Right lobe of liver (tissue), 4 donors: ENCODE data around the gene PRCP.

Experiments
- POLR2A ChIP-seq: fragments of 450-650 bp; IDR thresholded peaks from one replicate; pipeline ENCODE4 v1.6.1; 2017; ENCODE audit warnings: antibody characterized with exemption, mild to moderate bottlenecking
- TF ChIP-seq, protein P1 (sequence below), 4 donors: fragments of 200-600 bp in 3 of 4; fragments of 450-650 bp in 1 of 4; IDR thresholded peaks; one replicate each; pipeline versions ENCODE4 v1.5.1 to v1.8.0; 2016 to 2022; ENCODE audit warnings: antibody characterized with exemption in 4 of 4, mild to moderate bottlenecking in 2 of 4
- donor health status: DM: no; HTN: no; CAD: no.
- donor health status: DM: no; HTN: no; CAD: no.
- donor health status: DM: no; HTN: yes; CAD: no.

DNA sequence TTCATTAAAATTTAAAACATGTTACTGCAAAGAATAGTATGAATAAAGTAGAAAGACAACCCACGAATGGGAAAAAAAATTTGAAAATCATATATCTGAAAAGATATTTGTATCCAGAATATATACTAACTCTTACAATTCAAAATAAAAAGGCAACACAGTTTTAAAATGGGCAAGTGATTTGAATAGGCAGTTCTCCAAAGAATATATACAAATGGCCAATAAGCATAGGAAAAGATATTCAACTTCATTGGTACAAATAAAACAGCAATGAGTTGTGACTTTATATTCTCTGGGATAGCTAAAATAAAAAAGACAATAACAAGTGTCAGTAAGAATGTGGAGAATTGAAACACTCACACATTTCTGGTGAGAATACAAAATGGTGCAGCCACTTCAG is 125.0 kb downstream of the PRCP start:
- TF ChIP-seq, protein P1, sequence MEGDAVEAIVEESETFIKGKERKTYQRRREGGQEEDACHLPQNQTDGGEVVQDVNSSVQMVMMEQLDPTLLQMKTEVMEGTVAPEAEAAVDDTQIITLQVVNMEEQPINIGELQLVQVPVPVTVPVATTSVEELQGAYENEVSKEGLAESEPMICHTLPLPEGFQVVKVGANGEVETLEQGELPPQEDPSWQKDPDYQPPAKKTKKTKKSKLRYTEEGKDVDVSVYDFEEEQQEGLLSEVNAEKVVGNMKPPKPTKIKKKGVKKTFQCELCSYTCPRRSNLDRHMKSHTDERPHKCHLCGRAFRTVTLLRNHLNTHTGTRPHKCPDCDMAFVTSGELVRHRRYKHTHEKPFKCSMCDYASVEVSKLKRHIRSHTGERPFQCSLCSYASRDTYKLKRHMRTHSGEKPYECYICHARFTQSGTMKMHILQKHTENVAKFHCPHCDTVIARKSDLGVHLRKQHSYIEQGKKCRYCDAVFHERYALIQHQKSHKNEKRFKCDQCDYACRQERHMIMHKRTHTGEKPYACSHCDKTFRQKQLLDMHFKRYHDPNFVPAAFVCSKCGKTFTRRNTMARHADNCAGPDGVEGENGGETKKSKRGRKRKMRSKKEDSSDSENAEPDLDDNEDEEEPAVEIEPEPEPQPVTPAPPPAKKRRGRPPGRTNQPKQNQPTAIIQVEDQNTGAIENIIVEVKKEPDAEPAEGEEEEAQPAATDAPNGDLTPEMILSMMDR (IDR thresholded peaks at IDR 0.05): no peak
- no peak for TF ChIP-seq POLR2A
